T follicular helper cell (primary cell): Measurements from ENCODE around the gene PTPRM.

Experiments used
- DNase-seq: peaks from one replicate; pipeline ENCODE4 v3.0.0-alpha.2; 2020; ENCODE audit warnings: low read depth

Gene PTPRM

DNA sequence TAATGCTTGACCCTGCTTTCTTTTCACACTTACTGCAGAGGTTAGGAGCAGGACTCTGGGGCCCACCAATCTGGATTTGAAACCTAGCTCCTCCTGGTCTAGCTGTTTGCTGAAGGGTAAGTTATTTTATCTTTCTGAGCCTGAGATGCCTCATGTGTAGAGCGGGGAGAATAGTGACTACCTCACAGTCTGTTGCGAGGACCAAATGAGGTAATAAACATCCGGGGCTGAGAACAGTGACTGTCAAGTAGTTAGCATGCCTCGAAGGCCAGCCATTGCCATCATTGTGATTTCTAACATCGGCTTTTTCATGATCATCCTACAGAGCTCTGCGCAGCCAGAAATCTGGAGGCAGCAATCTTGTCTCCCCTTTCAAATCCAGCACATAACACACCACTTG lies 32.9 kb downstream of the PTPRM start:
- no peak for DNase-seq

DNA sequence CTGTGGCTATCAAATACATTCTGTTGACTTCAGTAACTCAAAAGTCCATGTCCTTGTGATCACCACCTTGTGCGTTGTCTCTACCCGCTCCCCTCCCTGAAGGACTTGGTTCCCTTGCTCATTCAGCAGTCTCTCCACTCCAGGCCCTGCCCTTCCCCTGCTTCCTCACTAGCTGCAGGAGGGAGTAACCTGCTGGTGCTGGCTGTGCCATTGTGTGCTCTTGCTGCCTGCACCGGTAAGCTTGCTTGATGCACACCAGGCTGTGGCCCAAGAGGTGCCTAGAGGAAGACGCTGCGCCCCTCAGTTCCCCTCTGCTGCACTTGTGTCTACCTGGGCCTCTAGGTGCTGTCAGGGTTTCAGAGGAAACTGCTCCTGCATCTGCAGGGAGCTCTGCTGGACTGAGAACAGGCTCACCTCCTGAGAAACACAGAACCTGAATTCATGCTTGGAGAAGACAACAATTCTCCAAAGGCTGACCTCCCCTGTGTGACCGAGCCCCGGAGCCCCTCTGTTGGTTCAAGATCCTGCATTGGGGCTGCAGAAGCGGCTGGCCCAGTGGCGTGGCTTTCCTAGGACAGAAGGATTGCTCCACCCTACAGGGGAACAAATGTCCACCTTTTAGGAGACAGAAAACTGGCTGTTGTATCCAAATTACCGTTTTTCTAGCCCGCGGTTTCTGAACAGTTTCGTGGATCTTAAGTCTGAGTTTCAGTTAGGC lies 33.6 kb downstream of the PTPRM start:
- no peak for DNase-seq

DNA sequence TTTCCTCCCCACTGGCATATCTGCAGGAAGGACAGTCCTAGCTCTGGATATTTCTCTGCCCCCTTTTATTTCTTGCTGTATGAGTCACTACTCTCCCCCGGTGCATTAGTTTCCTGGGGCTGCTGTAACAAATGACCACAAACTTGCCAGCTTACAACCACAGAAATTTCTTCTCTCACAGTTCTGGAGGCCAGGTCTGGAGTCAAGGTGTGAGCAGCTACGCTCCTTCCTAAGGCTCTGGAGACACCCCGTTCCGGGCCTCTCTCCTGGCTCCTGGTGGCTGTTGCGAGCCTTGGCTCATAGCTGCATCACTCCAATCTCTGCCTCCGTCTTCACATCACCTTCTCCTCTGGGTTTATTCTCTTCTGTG lies 34.1 kb downstream of the PTPRM start:
- no peak for DNase-seq

DNA sequence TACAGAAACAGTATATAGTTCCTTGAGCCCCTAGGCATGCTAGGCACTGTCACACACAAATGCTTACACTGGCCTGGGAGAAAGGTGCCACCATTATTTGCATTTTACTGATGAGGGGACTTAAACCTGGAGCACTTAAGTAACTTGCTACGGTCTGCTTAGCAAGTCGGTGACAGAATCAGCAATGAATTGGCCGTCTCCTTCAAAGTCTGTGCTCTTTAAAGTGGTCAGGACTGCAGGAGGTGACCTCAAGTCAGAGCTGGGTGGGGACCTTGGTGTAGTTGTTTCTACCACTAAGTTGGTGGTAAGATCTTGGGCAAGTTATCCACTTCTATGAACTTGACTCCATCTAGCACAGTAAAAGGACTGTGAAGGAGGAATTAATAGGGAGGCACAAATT lies 34.8 kb downstream of the PTPRM start:
- DNase-seq, result no peak

DNA sequence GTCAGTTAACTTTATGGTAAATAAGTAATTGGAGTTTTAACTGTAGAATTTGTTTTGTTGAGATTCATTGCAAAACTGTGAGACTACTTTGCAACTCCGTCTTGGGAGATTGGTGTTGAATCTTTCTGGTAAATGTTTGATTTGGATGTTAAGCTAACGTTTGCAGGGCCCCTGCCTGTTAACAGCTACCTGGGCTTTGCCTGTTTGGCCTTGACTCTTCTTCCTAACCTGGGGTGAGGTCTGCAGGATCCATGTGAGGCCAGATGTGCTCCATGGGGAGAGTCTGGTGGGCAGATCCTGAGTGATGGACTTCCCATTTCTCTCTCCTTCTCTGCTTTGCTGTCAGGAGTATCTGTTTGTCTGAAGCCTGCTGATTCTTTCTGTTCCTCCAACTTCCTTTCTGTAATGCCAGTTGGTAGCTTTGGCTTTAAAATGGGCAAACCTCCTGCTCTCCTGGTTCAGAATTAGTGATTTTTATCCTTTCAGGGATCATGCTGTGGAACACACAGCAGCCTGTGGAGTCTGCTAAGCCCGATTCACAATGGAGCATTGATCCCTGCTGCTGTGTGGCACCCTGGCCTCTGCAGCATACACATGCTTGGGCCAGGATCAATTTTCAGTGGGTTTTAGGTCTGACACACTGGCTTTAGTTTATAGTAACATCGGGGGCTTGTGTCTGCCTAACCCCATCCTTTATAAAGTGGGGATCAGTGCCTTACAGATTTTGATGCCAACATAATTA lies 36.3 kb downstream of the PTPRM start:
- DNase-seq, result no peak

- DNase-seq, result no peak
Measured at GRCh38 chr18:7604361-7604760, 37.2 kb downstream of the PTPRM start.

DNA sequence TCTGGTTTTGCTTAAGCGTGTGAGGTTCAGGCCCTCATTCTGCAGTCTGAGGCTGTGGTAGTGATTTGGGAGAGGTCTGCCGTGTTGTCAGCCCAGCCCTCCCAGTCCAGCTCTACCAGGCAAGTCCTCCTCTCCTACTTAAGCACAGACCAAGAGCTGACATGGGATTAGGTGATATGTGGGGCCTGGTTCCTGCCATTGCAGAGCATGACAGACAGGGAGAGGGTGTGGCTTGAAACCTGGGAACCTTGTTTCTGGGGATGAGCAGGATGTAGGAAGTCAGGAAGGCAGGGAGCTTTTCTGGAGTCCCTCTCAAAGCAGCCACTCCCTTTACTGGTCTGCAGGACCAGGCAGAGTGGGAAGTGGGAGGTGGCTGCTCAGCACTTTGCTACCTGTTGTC lies 38.6 kb downstream of the PTPRM start:
- no peak for DNase-seq

- DNase-seq, result no peak
Measured at GRCh38 chr18:7607540-7608173, 40.5 kb downstream of the PTPRM start.

DNA sequence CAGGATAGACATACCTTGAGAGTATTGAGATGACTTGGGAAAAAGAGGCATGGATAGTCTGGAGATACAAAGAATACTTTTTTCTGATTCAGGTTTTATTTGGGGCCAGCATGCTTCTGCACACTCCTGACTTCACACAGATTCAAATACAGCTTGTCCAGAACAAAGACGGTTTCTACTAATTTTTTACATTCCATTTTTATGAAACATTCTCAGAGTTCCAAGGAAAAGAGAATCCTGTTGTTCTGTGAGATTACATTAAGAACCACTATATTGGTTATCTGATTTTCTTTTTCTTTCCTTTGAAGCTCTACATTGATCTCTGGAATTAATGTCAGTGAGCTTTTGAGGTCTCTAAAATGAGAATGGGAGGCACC lies 41.0 kb downstream of the PTPRM start:
- no peak for DNase-seq

DNA sequence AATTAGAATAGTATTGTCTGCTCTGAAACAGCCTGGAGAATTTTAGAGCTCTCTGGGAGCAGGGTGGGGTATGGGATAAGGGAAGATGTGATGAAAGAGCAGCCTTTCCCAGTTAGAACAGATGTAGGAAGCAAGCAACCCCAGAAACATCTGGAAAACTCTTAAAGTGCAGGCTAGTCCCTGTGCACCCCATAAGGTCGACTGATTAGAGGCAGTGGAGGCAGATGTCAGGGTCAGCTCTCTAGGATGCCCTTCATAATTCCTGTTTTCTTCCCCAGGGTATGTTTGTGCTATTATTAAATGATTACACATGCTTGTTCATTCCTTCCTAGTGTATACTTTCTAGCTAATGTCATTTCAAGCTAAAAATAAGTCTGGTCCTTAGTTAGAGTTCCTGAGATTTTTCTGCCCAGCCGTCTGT lies 41.7 kb downstream of the PTPRM start:
- DNase-seq, result no peak

GRCh38 chr18:7609617-7610016 lies 42.5 kb downstream of the PTPRM start:
- no peak for DNase-seq

GRCh38 chr18:7614042-7614441 lies 46.9 kb downstream of the PTPRM start:
- DNase-seq, result no peak

DNA sequence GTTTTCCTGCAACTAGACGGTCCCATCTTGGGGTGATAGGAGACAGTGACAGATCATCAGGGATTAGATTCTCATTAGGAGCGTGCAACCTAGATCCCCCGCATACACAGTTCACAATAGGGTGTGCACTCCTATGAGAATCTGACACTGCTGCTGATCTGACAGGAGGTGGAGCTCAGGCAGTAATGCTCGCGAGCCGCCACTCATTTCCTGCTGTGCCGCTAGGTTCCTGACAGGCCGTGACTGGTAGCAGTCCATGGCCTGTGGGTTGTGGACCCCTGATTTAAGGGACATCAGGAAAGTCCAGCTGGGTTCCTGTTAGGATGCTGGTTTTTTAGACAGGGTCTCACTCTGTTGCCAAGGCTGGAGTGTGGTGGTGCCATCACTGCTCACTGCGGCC lies 48.7 kb downstream of the PTPRM start:
- DNase-seq, result no peak

GRCh38 chr18:7616661-7617060 lies 49.5 kb downstream of the PTPRM start:
- DNase-seq, result no peak

DNA sequence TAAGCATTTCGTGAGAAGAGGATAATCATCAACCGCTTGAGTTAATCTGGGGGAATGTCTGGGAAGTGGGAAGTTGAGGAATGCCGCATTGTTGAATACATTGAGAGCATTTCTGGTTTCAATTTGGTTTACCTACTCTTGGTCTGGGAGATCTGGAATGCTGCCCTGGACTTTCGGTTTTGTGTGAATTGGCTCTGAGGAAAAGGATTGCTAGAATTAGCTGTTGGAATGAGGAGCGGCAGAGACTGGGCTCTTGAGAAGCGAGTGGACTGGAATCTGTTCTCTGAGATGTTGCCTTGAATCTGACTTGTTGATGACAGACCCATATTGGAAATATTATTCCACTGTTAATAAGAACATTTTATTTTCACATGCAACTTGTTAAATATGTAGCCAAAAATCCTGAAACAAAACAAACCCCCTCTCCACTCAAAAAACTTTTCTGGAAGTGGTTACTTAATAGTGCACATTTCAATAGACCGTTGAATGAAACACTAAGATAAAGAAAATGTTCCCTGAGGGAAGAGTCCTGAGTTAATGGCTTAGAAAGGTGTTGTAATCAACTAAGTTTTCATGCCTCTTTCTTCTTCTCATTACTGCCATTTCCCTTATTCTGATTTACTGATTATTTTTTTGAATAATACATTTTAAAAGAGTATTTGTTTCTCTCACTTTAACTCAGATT lies 50.8 kb downstream of the PTPRM start:
- DNase-seq, result no peak

GRCh38 chr18:7618891-7619442 lies 51.9 kb downstream of the PTPRM start:
- DNase-seq, result no peak

GRCh38 chr18:7619676-7620075 lies 52.6 kb downstream of the PTPRM start:
- DNase-seq, result no peak

DNA sequence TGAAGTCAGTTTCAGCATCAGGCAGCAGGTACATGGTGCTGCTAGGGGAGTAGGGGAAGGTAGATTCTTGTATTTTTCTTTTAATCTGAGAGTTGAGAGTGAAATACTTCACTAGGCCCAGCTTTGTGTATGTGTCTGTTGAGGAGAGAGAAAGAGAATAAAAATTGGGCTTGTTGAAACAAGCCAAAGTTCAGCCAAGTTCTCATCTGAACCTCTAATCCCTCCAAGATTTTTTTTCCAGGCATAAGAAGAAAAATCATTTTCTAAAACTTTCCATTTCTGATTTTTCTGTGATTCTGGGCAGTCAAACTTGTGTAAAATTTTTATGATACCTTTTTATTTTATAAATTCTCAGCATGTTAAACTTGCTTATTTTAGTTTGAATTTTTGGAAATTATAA lies 55.6 kb downstream of the PTPRM start:
- no peak for DNase-seq

GRCh38 chr18:7623681-7624080 lies 56.6 kb downstream of the PTPRM start:
- no peak for DNase-seq

DNA sequence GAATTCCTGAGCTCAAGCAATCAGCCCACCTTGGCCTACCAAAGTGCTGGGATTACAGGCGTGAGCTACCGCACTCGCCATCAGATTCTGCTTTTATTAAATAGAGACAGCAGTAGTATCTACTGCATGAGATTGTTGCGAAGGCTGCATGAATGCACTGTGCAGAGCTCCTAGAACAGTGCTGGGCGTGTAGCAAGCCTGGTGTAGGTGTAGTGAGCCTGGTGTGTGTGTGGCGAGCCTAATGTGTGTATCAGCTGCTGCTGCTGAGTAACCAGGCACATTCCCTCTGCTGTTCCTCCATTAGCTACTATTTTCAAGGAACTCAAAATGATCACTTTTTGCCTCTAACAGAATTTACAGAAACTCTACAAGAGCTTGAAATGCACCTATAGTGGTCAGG lies 57.6 kb downstream of the PTPRM start:
- no peak for DNase-seq

- DNase-seq, result no peak
Measured at GRCh38 chr18:7626175-7626921, 59.2 kb downstream of the PTPRM start.
